ENCODE results near the gene PCDHB14.
"Not testable (repeated sequence)": the region's sequence is repeated elsewhere in the genome, so short reads cannot be mapped to it uniquely, and the experiment has no call there.

PCDHB14 gene

GRCh38 chr5:141236516-141237313, 13.6 kb downstream of the PCDHB14 start:
- H3K4me3 ChIP-seq (ENCODE audit: low read length): no peak overlapping the region
- TF ChIP-seq CTCF (IDR thresholded peaks at IDR 0.05; ENCODE audit: insufficient read depth, low read depth, low read length, missing control alignments): no peak
- DNase-seq (ENCODE audit: low read depth): no peak

- H3K4me3 ChIP-seq (ENCODE audit: low read length): no peak overlapping the region
- no peak for TF ChIP-seq CTCF (IDR thresholded peaks at IDR 0.05; ENCODE audit: insufficient read depth, low read depth, low read length, missing control alignments)
- no peak for DNase-seq (ENCODE audit: low read depth)
Observed at GRCh38 chr5:141241496-141241895, 18.4 kb downstream of the PCDHB14 start.

GRCh38 chr5:141245250-141245717, 22.1 kb downstream of the PCDHB14 start, which contains the start of gene PCDHB15:
PCDHB15 (plus strand) TSS chr5:141245395; CDS start chr5:141245579, 184 bp downstream.
- DNase-seq (ENCODE audit: low read depth): no peak
- no peak for TF ChIP-seq CTCF (IDR thresholded peaks at IDR 0.05; ENCODE audit: insufficient read depth, low read depth, low read length, missing control alignments)
- no peak within 1 kb of the TSS for H3K4me3 ChIP-seq (ENCODE audit: low read length)

- DNase-seq (ENCODE audit: low read depth); H3K4me3 ChIP-seq (ENCODE audit: low read length): not testable (repeated sequence)
Observed at GRCh38 chr5:141246971-141247370, 23.8 kb downstream of the PCDHB14 start.

GRCh38 chr5:141247434-141247833, 24.3 kb downstream of the PCDHB14 start:
- not testable (repeated sequence) for H3K4me3 ChIP-seq (ENCODE audit: low read length); DNase-seq (ENCODE audit: low read depth)

GRCh38 chr5:141250576-141250975, 27.4 kb downstream of the PCDHB14 start:
- DNase-seq (ENCODE audit: low read depth): no peak
- TF ChIP-seq CTCF (IDR thresholded peaks at IDR 0.05; ENCODE audit: insufficient read depth, low read depth, low read length, missing control alignments): no peak
- no peak overlapping the region for H3K4me3 ChIP-seq (ENCODE audit: low read length)

GRCh38 chr5:141258464-141258863, 35.3 kb downstream of the PCDHB14 start:
- H3K4me3 ChIP-seq (ENCODE audit: low read length): no peak overlapping the region
- TF ChIP-seq CTCF (IDR thresholded peaks at IDR 0.05; ENCODE audit: insufficient read depth, low read depth, low read length, missing control alignments): no peak
- DNase-seq (ENCODE audit: low read depth): no peak

- no peak for DNase-seq (ENCODE audit: low read depth)
- TF ChIP-seq CTCF (IDR thresholded peaks at IDR 0.05; ENCODE audit: insufficient read depth, low read depth, low read length, missing control alignments): no peak
- H3K4me3 ChIP-seq (ENCODE audit: low read length): no peak overlapping the region
Observed at GRCh38 chr5:141258948-141259347, 35.8 kb downstream of the PCDHB14 start.
